Vein endothelial cell (primary cell): Measurements from ENCODE around the gene NCF2. TPM values are rescaled to one million over a fixed set of nuclear protein-coding genes. Genes with fewer than 3 reads are reported as not detected.

Experiments
- total RNA-seq: library from RNA; depleted of rRNA; stranded (reverse); fragments of >200 nt; gene quantifications from 2 replicates; pipeline ENCODE4 v1.2.3, GENCODE V29; 2012

NCF2 gene, protein sequence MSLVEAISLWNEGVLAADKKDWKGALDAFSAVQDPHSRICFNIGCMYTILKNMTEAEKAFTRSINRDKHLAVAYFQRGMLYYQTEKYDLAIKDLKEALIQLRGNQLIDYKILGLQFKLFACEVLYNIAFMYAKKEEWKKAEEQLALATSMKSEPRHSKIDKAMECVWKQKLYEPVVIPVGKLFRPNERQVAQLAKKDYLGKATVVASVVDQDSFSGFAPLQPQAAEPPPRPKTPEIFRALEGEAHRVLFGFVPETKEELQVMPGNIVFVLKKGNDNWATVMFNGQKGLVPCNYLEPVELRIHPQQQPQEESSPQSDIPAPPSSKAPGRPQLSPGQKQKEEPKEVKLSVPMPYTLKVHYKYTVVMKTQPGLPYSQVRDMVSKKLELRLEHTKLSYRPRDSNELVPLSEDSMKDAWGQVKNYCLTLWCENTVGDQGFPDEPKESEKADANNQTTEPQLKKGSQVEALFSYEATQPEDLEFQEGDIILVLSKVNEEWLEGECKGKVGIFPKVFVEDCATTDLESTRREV
- 0.10 TPM in 1 of 2 replicates, not detected in the other for total RNA-seq

DNA sequence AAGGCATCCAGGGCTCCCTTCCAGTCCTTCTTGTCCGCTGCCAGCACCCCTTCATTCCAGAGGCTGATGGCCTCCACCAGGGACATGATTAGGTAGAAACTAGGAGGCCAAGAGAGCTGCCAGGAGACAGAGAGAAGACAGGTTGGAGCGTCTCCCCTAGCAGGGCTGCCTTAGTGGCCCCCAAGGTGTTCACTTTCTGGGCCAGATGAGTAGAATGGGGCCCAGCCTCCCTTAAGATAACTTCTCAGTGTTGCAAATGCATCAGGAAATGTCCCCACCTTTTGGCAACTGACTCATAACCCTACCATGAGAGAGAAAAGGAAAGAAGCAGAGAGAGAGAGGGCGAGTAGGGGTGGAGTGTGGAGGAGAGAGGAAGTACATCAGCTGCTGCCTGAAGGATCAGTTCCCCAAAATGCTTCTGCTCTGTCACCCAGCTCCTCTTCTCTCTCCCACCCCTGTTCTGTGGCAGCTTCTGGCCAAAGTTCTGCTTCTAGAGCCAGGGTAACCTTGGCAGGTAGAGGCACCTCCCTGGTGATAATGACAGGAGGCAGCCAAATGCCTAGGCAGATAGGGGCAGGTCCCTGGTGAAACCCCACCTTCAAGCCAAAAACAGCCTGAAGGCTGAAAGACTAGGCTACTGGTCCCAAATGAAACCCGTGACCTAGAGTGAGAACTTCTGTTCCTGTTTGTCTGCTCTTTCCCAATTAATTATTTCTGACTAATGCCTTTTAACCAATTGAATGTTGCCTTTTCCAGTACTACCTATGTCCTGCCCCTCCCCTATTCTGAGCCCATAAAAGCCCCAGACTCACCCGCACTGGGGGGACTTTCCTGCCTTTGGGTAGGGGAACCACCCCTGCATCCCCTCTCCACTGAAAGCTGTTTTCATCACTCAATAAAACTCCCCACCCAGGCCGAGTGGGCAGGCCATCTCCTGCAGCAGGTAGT lies at the start of gene NCF2:
Gene NCF2, minus strand, starts transcription at position 216 of the 948 bp plus-strand sequence. Its CDS starts 130 bp downstream, at position 86.

DNA sequence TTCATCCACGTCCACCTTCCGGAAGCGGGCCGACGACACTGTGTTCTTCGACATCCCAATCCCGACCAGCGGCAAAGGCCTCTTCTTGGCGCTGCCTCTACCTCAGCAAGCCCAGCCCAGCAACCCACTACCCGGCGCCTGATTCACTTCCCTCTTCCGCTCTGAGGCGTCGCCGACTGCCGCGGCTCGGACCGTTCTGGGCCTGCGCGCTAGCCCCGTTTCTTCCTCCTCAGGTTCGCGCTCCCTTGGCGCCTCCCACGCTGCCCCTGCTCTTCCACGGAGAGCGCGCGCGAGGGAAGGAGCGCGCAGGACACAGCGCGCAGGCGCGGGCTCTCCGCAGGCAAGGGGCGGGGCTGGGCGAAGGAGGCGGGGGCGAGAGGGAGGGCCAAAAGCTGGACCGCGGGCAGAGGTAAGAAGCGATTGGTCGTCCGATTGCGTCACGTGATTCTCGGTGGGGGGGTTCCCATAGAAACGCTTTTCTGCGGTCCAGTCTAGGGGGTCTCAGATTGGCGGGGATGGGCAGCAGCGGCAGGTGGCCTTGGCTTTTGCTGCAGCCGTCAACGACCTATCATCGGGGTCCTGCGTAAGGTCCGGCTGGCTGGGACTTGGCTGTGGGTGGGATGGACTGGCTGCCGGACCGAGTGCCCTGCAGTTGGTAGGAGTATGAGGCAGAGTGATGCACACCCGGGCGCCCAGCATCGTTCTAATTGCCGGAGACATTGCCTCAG lies 45.5 kb upstream of the NCF2 start, which contains the start of gene ARPC5:
Gene ARPC5, minus strand, starts transcription at position 178 of the 728 bp plus-strand sequence. Its CDS starts 124 bp downstream, at position 54.

Other genes starting within 250 kb of the NCF2 start
- 0.57 and 2.3 TPM in 2 replicates for gene NMNAT2, start 172.1 kb downstream of the NCF2 start, total RNA-seq
- gene SMG7, start 118.0 kb downstream of the NCF2 start, total RNA-seq, result 36.3 and 47.1 TPM in 2 replicates
- 164 and 246 TPM in 2 replicates for gene ARPC5, start 45.3 kb upstream of the NCF2 start, total RNA-seq
- not detected in 2 replicates for gene APOBEC4, start 62.9 kb upstream of the NCF2 start, total RNA-seq
- gene RGL1, start 214.7 kb upstream of the NCF2 start, total RNA-seq, result 30.5 and 34.6 TPM in 2 replicates